Measurements from ENCODE around the gene OR52N1.

OR52N1 gene

GRCh38 chr11:5791165-5791564 lies at the start of gene OR52N1:
Gene OR52N1, minus strand, starts transcription at chr11:5791265. Its CDS starts 2,449 bp downstream, at chr11:5788816.
- no peak for DNase-seq

DNA sequence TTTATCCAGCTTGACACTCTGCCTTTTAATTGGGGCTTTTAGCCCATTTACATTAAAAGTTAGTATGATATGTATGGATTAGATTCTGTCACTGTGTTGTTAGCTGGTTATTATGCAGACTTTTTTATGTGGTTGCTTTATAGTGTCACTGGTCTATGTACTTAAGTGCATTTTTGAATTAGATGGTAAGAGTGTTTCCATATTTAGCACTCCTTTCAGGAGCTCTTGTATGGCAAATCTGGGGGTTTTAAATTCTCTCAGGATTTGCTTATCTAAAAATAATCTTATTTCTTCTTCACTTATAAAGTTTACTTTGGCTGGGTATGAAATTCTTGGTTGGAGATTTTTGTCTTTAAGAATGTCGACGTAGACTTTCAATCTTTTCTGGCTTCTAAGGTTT lies 46.6 kb upstream of the OR52N1 start:
- no peak for DNase-seq

DNA sequence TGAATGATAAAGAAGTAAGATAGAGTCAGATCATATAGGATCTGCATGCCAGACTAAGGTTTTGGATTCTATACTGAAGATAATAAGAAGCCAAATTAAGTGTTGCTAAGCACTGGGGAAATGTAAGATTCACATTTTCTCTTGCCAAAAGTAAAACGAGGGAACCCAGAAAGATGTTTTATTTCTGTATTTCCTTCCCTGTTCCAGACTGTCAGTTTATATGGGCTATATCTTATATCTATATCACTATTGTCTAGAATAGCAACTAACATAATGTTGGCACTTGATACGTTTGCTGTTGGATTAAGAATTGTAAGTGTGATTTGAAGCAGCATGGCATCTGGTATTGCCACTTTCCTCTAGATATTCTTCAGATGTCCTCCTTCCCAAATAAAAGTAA lies 42.4 kb upstream of the OR52N1 start:
- DNase-seq: no peak

DNA sequence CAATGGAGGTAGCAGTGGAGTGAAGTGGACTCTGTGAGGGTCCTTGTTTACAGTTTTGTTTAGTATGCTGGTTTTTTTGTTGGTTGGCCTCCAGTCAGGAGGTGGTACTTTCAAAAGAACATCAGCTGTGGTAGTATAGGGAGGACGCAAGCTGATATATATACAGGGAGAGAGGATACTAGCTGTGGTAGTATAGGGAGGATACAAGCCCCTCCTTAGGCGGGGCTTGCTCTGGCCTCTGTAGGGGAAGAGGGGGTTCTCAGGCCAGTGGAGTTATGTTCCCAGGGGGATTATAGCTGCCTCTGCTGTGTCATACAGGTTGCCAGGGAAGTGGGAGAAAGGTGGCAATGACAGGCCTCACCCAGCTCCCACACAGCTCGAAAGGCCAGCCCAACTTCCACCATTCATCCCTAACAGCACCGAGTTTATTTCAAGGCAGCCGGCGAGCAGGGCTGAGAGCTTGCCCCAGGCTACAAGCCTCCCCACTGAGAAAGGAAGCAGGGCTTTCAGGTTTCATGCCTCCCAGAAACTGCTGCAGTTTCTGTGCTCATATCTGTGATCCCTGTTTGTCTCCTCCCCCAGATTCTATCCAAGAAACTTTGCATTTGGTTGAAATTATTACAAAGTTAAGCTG lies 40.2 kb upstream of the OR52N1 start:
- no peak for DNase-seq

DNA sequence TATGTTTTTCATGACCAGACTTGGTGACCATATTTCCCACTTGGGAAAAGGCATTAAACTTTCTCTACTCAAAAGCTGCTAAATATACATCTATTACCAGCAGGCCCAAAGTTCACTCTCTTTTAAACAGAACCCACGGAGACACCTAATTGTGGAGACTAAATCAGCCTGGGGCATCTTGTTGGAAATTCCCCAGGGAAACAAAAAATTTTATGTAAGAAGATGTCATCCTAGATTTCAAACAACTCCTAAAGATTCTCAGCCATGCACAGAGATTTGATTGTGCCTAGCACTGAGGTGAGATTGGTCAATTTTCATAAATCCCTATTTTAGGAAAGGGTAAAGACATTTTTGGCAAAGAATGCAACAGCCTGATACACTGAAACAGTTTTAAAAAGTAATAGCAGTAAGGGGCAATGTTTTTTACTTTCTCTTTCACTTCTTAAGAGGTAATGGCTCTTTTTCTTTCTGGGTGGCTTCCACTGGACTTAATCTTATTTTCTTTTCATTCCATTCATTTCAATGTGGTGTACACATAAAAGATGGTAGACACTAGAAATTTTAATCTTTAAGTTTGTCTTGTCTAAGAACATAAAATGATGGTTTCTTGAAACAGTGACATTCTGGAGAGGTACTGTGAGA lies 27.3 kb upstream of the OR52N1 start:
- no peak for DNase-seq

GRCh38 chr11:5815534-5815933 lies 24.5 kb upstream of the OR52N1 start:
- DNase-seq: peak; percentile 44

DNA sequence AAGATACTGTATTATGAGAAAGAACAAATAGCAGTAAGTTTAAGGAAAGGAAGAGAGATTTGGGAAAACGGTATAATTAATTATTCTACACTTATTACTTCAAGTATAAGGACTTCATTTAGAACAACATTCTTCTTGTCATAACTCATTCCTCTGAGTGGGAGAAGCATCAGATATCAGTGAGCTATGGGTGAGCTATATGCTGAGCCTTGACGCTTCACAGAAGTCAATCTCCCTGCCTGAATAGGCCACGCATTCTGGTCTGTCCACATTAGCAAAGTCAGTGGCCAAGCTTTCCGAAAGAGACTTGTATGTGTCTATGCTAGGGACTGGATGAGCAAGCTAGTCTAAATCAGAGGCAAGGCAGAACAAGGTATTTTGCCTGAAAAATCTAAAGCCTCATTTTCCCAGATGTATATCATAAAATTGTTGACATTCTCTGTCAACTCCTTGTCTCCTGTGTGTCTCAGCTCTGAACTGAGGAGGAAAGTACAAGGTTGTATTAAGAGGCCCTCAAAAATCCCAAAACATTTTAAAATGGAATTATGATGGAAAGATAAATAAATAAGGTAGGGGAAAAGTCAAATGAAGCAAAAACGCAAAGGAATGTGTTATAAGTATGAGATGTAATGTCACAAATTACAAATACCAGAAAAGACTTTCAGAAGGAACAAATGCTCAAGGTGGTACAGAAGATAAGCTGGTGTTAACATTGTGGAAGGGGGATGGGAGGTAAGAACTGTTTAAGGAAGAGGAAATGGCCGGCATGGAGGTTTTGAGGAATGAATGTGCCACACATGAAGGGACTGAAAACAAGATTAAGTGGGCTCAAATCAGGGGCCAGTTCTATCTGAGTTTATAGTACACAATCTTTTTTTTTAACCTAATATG lies 19.1 kb upstream of the OR52N1 start:
- no peak for DNase-seq

- DNase-seq: no peak
Observed at GRCh38 chr11:5809122-5809519, 18.1 kb upstream of the OR52N1 start.

DNA sequence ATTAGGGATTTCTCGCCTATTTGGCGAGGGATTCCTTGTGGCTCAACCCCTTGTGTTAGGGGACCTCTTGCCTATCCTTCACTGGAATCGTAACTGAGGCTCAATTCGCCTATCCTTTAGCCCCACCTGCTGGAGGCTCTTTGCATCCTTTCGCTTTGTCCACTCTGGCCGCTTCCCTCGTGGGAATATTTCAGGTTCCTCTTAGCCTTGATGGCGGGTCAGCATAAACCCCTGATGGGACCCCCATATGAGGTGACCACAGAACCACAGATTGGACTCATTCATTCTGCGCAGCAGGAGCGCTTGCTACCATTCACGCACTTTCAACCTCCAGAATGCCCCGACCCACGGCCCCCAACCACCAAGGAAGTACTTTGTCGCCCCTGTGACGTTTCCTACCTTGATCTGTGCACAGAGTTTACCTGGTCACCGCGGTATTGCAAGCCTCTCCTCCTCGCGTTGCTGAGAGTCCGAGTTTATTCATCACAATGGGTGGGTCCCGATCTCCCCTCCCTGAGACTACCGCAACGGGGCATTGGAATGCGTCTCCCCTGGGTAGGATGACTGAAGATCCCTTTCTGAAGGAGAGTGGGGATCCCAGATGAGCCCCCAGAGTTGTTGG lies 17.5 kb upstream of the OR52N1 start, which contains the start of gene OR52N2:
OR52N2 (plus strand) TSS at position 425 of the 622 bp plus-strand sequence. CDS start 11,412 bp downstream, outside the sequence.
- no peak for DNase-seq

GRCh38 chr11:5807580-5807979 lies 16.5 kb upstream of the OR52N1 start:
- no peak for DNase-seq

DNA sequence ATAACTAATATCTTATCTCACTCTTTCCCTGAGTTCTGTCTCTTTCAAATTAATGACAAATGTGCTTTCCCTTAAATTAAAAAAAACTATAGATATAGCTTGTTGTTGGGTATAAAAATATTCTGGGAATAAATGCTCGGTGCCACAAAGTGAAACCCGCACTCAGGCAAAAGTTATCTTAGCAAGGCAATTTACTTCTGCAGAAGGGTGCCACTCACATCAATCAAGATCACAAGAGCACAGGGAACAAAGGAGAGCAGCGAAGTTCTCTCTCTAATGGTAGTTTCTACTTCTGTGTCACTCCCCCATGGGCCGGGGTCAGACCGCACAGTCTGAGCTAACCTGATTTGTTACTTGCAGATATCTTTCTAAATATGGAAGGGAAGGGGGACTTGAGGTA lies 12.9 kb upstream of the OR52N1 start:
- no peak for DNase-seq

- DNase-seq: no peak
Observed at GRCh38 chr11:5796541-5796940, 5.5 kb upstream of the OR52N1 start.

DNA sequence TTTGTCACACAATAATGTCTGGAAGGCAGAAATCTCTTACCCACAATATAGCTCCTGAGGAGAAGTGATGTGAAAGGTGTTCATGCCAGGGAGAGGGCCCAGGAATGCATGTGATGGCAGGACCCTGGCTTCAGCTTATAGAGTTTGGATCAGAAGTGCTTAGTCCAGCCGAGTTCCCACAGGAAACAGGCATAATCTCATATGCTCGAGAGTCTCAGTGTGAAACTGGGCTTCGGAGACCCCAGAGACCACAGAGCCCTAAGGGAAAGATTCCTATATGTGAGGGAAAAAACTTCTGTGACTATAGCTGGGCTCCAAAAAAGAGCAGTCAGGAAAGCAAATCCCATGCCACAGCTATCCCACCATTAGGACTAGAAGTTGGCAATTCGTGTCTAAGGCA lies 7.8 kb downstream of the OR52N1 start, which contains the start of gene OR52N5:
OR52N5 (minus strand) TSS at position 101 of the 400 bp plus-strand sequence. CDS start 4,721 bp downstream, outside the sequence.
- no peak for DNase-seq

DNA sequence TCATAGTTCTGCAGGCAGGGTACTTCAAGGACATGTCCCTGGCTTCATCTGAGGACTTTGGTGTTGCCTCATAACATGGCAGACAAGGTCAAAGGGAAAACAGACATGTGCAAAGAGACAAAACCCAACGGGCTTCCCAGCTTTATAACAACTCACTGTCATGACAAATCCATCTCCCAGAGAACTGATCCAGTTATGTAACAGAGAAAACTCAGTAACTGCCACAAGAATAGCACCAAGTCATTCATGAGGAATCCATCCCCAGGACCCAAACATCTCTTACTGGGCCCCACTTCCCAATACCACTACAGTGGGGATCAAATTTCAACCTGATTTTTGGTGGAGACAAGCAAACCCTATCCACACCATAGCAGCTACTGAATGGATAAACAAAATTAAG lies 24.0 kb downstream of the OR52N1 start:
- no peak for DNase-seq

DNA sequence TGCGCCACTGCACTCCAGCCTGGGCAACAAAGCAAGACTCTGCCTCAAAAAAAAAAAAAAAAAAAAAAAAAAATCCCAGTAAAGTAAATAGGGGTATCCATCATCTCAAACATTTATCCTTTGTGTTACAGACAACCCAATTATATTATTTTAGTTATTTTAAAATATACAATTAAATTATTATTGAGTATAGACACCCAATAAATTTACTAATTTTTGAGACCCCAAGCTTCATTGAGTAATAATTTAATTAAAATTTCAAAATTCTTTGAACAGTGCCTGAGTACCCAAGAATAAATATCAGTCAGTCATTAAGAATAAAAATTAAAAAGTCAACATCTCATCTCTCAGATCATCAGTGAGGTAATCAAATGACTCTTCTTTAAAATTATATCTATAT lies 37.1 kb downstream of the OR52N1 start, which contains the start of gene OR52N4:
OR52N4 (plus strand) TSS at position 301 of the 400 bp plus-strand sequence. CDS start 498 bp downstream, outside the sequence.
- no peak for DNase-seq

DNA sequence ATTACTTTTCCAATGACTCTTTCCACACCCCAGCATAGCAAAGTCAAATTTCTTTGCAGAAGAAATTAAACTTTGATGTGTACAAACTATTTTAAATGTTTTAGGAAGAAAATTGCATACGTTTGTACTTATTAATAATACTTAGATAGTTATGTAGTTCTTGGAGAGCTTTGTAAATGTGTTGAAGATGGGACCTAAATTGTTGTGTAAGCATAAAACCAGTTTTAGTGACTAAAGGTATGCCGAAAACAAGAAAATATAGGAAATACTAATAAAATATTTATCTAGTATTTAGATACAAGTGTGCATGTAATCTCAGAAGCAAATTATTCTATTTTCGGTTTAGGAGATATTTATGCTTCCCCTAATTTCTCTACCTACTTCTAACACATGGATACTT lies 41.2 kb downstream of the OR52N1 start:
- DNase-seq: no peak

DNA sequence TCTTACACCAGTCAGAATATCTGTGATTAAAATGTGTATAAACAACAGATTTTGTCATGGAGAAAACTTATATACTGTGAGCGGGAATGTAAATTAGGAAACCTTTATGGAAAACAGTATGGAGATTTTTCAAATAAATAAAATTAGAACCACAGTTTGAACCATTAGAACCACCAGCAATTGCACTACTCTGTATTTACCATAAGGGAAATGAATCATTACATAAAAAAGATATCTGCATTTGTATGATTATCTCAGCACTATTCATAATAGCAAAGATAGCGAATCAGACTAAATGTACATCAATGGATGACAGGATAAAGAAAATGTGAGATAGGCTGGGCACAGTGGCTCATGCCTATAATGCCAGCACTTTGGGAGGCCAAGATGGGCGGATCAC lies 44.5 kb downstream of the OR52N1 start:
- no peak for DNase-seq

DNA sequence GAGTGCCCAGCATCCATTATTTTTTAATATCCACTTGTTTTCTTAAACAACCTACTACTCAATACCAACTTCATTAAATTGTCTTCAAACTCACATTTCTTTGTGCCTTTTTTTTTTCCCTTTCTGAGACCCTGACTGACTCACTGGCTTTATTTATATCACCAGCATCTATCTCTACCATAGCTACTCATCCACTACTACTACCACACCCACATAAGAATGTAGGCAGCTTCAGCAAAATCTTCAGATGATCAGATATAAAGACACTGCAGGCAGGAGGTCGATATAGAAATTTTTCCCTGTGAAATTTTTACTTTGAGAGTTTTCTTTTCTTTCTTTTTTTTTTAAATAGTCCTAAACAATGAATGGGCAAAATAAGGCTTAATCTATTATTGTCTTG lies 52.6 kb downstream of the OR52N1 start:
- DNase-seq: no peak

DNA sequence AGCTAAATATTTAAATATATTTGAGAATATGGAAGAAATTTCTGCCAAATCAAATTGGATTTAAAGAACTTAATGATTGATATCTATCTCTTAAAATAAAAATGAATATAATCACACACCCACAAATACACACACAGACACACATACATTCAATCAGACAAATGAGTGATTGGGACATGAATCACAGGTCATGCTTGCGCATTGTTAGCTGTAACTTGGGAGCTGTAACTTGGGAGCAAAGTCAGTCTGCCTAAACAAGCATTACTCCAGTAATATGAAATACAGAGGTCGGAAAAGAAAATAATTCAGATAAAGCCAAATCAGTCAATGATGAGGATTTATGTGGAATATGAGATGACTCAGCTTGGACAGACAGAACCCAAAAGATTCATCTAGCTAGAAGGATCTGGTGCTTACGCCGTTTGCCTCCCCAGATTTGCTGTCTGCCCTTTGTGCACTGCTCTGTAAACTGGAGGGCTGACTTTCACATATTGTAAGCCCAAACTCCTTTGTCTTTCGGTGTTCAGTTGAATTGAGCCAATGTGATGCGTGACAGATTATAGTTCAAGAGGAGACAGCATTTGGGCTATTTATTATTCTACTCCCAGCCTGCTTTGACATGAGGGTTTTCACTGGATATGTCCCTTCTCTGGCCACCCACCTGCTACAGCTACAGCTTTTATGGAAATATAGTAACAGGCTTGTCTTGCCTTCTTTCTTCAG lies 53.2 kb downstream of the OR52N1 start:
- DNase-seq: no peak

DNA sequence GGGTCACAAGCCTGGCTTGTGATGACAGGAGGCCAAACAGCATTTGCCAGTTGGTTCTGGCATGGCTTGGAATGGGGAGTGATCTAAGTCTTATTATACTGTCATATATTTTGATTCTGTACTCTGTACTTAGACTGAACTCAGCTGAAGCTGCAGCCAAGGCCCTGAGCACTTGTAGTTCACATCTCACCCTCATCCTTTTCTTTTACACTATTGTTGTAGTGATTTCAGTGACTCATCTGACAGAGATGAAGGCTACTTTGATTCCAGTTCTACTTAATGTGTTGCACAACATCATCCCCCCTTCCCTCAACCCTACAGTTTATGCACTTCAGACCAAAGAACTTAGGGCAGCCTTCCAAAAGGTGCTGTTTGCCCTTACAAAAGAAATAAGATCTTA lies 54.0 kb downstream of the OR52N1 start:
- DNase-seq: no peak

Data from SIG-M5 (cell line).